Stimulated activated effector memory CD8-positive, alpha-beta T cell treated with anti-CD3 and anti-CD28 coated beads, Interleukin-12 subunit alpha, Interleukin-12 subunit beta, amount 100 ng/mL, for 72 hours (primary cell): Measurements from ENCODE around the gene KATNA1.

Experiments
- ATAC-seq: fragments of 150-1000 bp; cut with Tn5 transposase; 2 replicates; pipeline ENCODE4 v1.10.0; 2021
- DNase-seq, 2 donors: peaks; one replicate each; pipeline ENCODE4 v3.0.0; 2021 to 2022; ENCODE audit warnings: low spot score in 2 of 2
- H3K27ac Mint-ChIP-seq: one replicate; pipeline ENCODE4 v1.8.0; 2022; ENCODE audit warnings: mild to moderate bottlenecking, mixed read lengths
- H3K36me3 Mint-ChIP-seq: one replicate; pipeline ENCODE4 v1.8.0; 2022; ENCODE audit warnings: mild to moderate bottlenecking, mixed read lengths
- H3K4me1 Mint-ChIP-seq: one replicate; pipeline ENCODE4 v1.8.0; 2022; ENCODE audit warnings: mixed read lengths
- H3K4me3 Mint-ChIP-seq: one replicate; pipeline ENCODE4 v1.8.0; 2022; ENCODE audit warnings: mild to moderate bottlenecking, mixed read lengths
- H3K9me3 Mint-ChIP-seq: one replicate; pipeline ENCODE4 v1.8.0; 2022; ENCODE audit warnings: mixed read lengths

Gene KATNA1

GRCh38 chr6:149567194-149567586, 81.3 kb downstream of the KATNA1 start:
- Mint-ChIP-seq H3K27ac (peak overlapping the region; percentile 87), H3K36me3 (no peaks in the 10 kb centered on the region), H3K4me3 (peak overlapping the region; percentile 89), H3K4me1 (peaks cover 8% of the 10 kb centered on the region), H3K9me3 (no peaks in the 10 kb centered on the region)
- ATAC-seq (no peak), DNase-seq (no peak)

GRCh38 chr6:149566410-149567193, 81.9 kb downstream of the KATNA1 start:
- Mint-ChIP-seq H3K4me3 (peak overlapping the region; percentile 89), H3K36me3 (no peaks in the 10 kb centered on the region), H3K27ac (peak overlapping the region; percentile 87), H3K9me3 (no peaks in the 10 kb centered on the region), H3K4me1 (peaks cover 8% of the 10 kb centered on the region)
- peak; percentile 37 to 87 for DNase-seq
- peak; percentile 61 for ATAC-seq

- Mint-ChIP-seq H3K4me3 (peak within 1 kb of the TSS; percentile 89), H3K36me3 (no peaks in the 10 kb centered on the region), H3K4me1 (peaks cover 8% of the 10 kb centered on the region), H3K9me3 (no peaks in the 10 kb centered on the region), H3K27ac (peak within 1 kb of the TSS; percentile 87)
- ATAC-seq, result peak; percentile 91
- peak; percentile 96 to 98 for DNase-seq
Measured at GRCh38 chr6:149565527-149566409, 82.7 kb downstream of the KATNA1 start, which contains the start of gene GINM1. Gene GINM1 (plus strand): TSS chr6:149566375. CDS start chr6:149566415, 40 bp downstream.

GRCh38 chr6:149563928-149564325, 84.6 kb downstream of the KATNA1 start:
- Mint-ChIP-seq H3K4me1 (peaks cover 8% of the 10 kb centered on the region), H3K27ac (no peak overlapping the region), H3K9me3 (no peaks in the 10 kb centered on the region), H3K4me3 (no peak overlapping the region), H3K36me3 (no peaks in the 10 kb centered on the region)
- DNase-seq, result peak in 1 of 2 donors; percentile 32
- ATAC-seq, result no peak

GRCh38 chr6:149563203-149563927, 85.1 kb downstream of the KATNA1 start:
- Mint-ChIP-seq H3K4me3 (no peak overlapping the region), H3K36me3 (no peaks in the 10 kb centered on the region), H3K27ac (no peak overlapping the region), H3K4me1 (peaks cover 8% of the 10 kb centered on the region), H3K9me3 (no peaks in the 10 kb centered on the region)
- peak in 1 of 2 donors; percentile 35 for DNase-seq
- no peak for ATAC-seq

GRCh38 chr6:149560736-149561135, 87.8 kb downstream of the KATNA1 start:
- DNase-seq, result no peak
- Mint-ChIP-seq H3K27ac (no peak overlapping the region), H3K4me1 (peaks cover 7% of the 10 kb centered on the region), H3K36me3 (no peaks in the 10 kb centered on the region), H3K4me3 (no peak overlapping the region), H3K9me3 (no peaks in the 10 kb centered on the region)
- peak; percentile 40 for ATAC-seq

- Mint-ChIP-seq H3K36me3 (no peaks in the 10 kb centered on the region), H3K4me1 (peaks cover 7% of the 10 kb centered on the region), H3K9me3 (no peaks in the 10 kb centered on the region), H3K4me3 (no peak overlapping the region), H3K27ac (no peak overlapping the region)
- DNase-seq (no peak), ATAC-seq (no peak)
Measured at GRCh38 chr6:149559389-149559788, 89.1 kb downstream of the KATNA1 start.

- Mint-ChIP-seq H3K4me3 (no peak overlapping the region), H3K27ac (no peak overlapping the region), H3K9me3 (no peaks in the 10 kb centered on the region), H3K36me3 (no peaks in the 10 kb centered on the region), H3K4me1 (peaks cover 7% of the 10 kb centered on the region)
- DNase-seq (no peak), ATAC-seq (no peak)
Measured at GRCh38 chr6:149558029-149558428, 90.5 kb downstream of the KATNA1 start.

GRCh38 chr6:149551920-149552319, 96.6 kb downstream of the KATNA1 start:
- Mint-ChIP-seq H3K27ac (no peak overlapping the region), H3K36me3 (no peaks in the 10 kb centered on the region), H3K9me3 (no peaks in the 10 kb centered on the region), H3K4me3 (no peak overlapping the region), H3K4me1 (peaks cover 8% of the 10 kb centered on the region)
- DNase-seq, result no peak
- no peak for ATAC-seq

GRCh38 chr6:149545754-149546471, 102.6 kb downstream of the KATNA1 start, which contains the start of gene PPIL4:
Gene PPIL4 (minus strand): TSS chr6:149546043. CDS start chr6:149546005, 38 bp downstream.
- DNase-seq, result peak; percentile 98

GRCh38 chr6:149545258-149545753, 103.2 kb downstream of the KATNA1 start:
- Mint-ChIP-seq H3K27ac (peak overlapping the region; percentile 99), H3K9me3 (no peaks in the 10 kb centered on the region), H3K4me3 (peak overlapping the region; percentile 92), H3K4me1 (peaks cover 36% of the 10 kb centered on the region), H3K36me3 (peaks cover 28% of the 10 kb centered on the region)
- DNase-seq (peak; percentile 18 to 74), ATAC-seq (peak; percentile 47)

More at GRCh38 chr6:149545754-149546471, 102.6 kb downstream of the KATNA1 start, which contains the start of gene PPIL4:
- H3K27ac Mint-ChIP-seq, result peak within 1 kb of the TSS; percentile 99
- peaks cover 22% of the 10 kb centered on the region for H3K36me3 Mint-ChIP-seq
- H3K4me3 Mint-ChIP-seq, result peak within 1 kb of the TSS; percentile 92
- peak; percentile 96 for ATAC-seq
- no peaks in the 10 kb centered on the region for H3K9me3 Mint-ChIP-seq
- H3K4me1 Mint-ChIP-seq, result peaks cover 36% of the 10 kb centered on the region
